Astrocyte of the spinal cord (primary cell): Measurements from ENCODE around the gene XK.

ENCODE experiments used
- DNase-seq: peaks from one replicate; pipeline ENCODE4 v3.0.0; 2011; ENCODE audit warnings: low read depth, low spot score
- H3K4me3 ChIP-seq: 2 replicates; pipeline ENCODE4 v1.5.1; 2011; ENCODE audit warnings: low read depth, mild to moderate bottlenecking, low read length, moderate library complexity
- CTCF ChIP-seq: IDR thresholded peaks from 2 replicates; pipeline ENCODE4 v1.5.1; 2012; ENCODE audit warnings: low read depth, mild to moderate bottlenecking, low read length, inconsistent platforms
- in situ Hi-C: cut with HindIII; loops from 2 replicates; pipeline ENCODE4 v1.10.0; 2017; ENCODE audit warnings: low sequenced_read_pairs

The XK gene

GRCh38 chrX:37651921-37652452 is 33.6 kb upstream of the XK start:
- TF ChIP-seq CTCF = no peak
- no peak for DNase-seq
- H3K4me3 ChIP-seq = no peak overlapping the region
- in situ Hi-C loops = no loop called here

- DNase-seq = no peak
- in situ Hi-C loops = no loop called here
- no peak for TF ChIP-seq CTCF
These were observed 32.9 kb upstream of the XK start for GRCh38 chrX:37652589-37653231.

GRCh38 chrX:37653397-37654085 is 32.0 kb upstream of the XK start:
- no peak for TF ChIP-seq CTCF
- DNase-seq = no peak
- in situ Hi-C loops = no loop called here
- H3K4me3 ChIP-seq = no peak overlapping the region

More at GRCh38 chrX:37652589-37653231, 32.9 kb upstream of the XK start:
- H3K4me3 ChIP-seq = no peak overlapping the region

GRCh38 chrX:37658343-37659030 is 27.1 kb upstream of the XK start:
- no peak for TF ChIP-seq CTCF
- no peak overlapping the region for H3K4me3 ChIP-seq
- in situ Hi-C loops = no loop called here
- DNase-seq = no peak

- TF ChIP-seq CTCF = no peak
- in situ Hi-C loops = no loop called here
- DNase-seq = no peak
- no peak overlapping the region for H3K4me3 ChIP-seq
These were observed 26.5 kb upstream of the XK start for GRCh38 chrX:37659047-37659446.

GRCh38 chrX:37662181-37662580 is 23.4 kb upstream of the XK start:
- in situ Hi-C loops = no loop called here
- no peak for DNase-seq
- no peak for TF ChIP-seq CTCF
- H3K4me3 ChIP-seq = no peak overlapping the region
